ENCODE data around the gene OBSCN.

Gene OBSCN

GRCh38 chr1:228207851-228208821 is at the start of gene OBSCN:
TSS of gene OBSCN (plus strand) at chr1:228208044. CDS start at chr1:228211784, 3,740 bp downstream.
- no peak for DNase-seq

- DNase-seq, result no peak
Observed at GRCh38 chr1:228158151-228159007, 49.5 kb upstream of the OBSCN start.

GRCh38 chr1:228159008-228159665 is 48.7 kb upstream of the OBSCN start:
- DNase-seq, result no peak

GRCh38 chr1:228160201-228160761 is 47.6 kb upstream of the OBSCN start:
- DNase-seq, result no peak

- no peak for DNase-seq
Observed at GRCh38 chr1:228161362-228161761, 46.5 kb upstream of the OBSCN start.

- no peak for DNase-seq
Observed at GRCh38 chr1:228161866-228162265, 46.0 kb upstream of the OBSCN start.

GRCh38 chr1:228162286-228163006 is 45.4 kb upstream of the OBSCN start:
- no peak for DNase-seq

- no peak for DNase-seq
Observed at GRCh38 chr1:228163007-228163753, 44.7 kb upstream of the OBSCN start.

- no peak for DNase-seq
Observed at GRCh38 chr1:228163776-228164519, 43.9 kb upstream of the OBSCN start.

- no peak for DNase-seq
Observed at GRCh38 chr1:228164561-228165371, 43.1 kb upstream of the OBSCN start.

- peak; percentile 94 for DNase-seq
Observed at GRCh38 chr1:228165372-228166169, 42.3 kb upstream of the OBSCN start, which contains the start of gene IBA57. TSS of gene IBA57 (plus strand) at chr1:228165804. CDS start at chr1:228165817, 13 bp downstream.

- peak; percentile 36 for DNase-seq
Observed at GRCh38 chr1:228166170-228166936, 41.5 kb upstream of the OBSCN start.

- DNase-seq, result no peak
Observed at GRCh38 chr1:228168563-228169270, 39.1 kb upstream of the OBSCN start.

- no peak for DNase-seq
Observed at GRCh38 chr1:228169345-228169744, 38.5 kb upstream of the OBSCN start.

GRCh38 chr1:228170666-228171065 is 37.2 kb upstream of the OBSCN start:
- no peak for DNase-seq

- no peak for DNase-seq
Observed at GRCh38 chr1:228171221-228171891, 36.5 kb upstream of the OBSCN start.
